ENCODE data around the gene MED15. TPM values are rescaled to one million over a fixed set of nuclear protein-coding genes. Genes with fewer than 3 reads are reported as not detected.

The MED15 gene
- polyA plus RNA-seq, 2 of the 4 experiments (the other 2 are of a cell fraction) = 10.7 to 29.7 TPM

DNA sequence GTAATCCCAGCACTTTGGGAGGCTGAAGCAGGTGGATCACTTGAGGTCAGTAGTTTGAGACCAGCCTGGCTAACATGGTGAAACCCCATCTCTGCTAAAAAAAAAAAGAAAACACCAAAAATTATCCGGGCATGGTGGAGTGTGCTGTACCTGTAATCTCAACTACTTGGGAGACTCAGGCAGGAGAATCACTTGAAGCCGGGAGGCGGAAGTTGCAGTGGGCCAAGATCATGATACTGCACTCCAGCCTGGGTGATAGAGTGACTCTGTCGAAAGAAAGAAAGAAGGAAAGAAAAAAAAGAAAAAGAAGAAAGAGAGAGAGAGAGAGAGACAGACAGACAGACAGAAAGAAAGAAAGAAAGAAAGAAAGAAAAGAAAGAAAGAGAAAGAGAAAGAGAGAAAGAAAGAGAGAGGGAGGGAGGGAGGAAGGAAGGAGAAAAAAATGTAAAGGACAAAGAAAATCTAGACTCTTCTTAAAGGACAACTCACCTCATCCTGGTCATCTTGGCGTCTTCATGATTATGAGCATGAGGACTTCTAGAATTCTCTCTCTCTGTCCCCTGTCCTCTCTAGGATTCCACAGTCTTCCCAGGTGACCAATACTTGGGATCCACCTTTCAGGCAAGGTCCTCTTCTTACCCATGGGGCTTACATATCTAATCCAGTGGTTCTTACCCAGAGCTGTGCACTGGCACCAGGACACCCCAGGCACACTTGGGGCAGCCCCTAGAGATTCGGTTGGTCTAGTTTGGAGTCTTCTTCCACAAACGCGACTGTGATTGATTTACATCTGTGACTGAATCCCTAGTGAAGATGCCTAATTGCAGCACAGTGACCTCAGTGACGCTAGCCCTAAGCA lies 120.9 kb downstream of the MED15 start:
- FAIRE-seq (no peak), ATAC-seq (no peak), DNase-seq (ENCODE audit: low read depth in 1 of 2, low spot score in 1 of 2) (no peak)
- H3K27ac ChIP-seq = no peak overlapping the region
- TF ChIP-seq MAZ (IDR thresholded peaks at IDR 0.05; ENCODE audit: borderline replicate concordance, low read depth, low read length) (no peak), CBX2 (IDR thresholded peaks at IDR 0.05; ENCODE audit: borderline replicate concordance, low read depth) (no peak), EHMT2 (IDR thresholded peaks at IDR 0.05; ENCODE audit: low read depth) (no peak), RCOR1 (IDR thresholded peaks at IDR 0.05; ENCODE audit: low read depth, low read length) (no peak), HEYL (CRISPR knock-in tag; IDR thresholded peaks at IDR 0.05) (no peak), GATA3 (IDR thresholded peaks at IDR 0.05; ENCODE audit: borderline replicate concordance) (no peak)
- TF ChIP-seq, protein P1, sequence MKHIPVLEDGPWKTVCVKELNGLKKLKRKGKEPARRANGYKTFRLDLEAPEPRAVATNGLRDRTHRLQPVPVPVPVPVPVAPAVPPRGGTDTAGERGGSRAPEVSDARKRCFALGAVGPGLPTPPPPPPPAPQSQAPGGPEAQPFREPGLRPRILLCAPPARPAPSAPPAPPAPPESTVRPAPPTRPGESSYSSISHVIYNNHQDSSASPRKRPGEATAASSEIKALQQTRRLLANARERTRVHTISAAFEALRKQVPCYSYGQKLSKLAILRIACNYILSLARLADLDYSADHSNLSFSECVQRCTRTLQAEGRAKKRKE (CRISPR knock-in tag; IDR thresholded peaks at IDR 0.05; ENCODE audit: low read depth) = no peak
- TF ChIP-seq, protein P2, sequence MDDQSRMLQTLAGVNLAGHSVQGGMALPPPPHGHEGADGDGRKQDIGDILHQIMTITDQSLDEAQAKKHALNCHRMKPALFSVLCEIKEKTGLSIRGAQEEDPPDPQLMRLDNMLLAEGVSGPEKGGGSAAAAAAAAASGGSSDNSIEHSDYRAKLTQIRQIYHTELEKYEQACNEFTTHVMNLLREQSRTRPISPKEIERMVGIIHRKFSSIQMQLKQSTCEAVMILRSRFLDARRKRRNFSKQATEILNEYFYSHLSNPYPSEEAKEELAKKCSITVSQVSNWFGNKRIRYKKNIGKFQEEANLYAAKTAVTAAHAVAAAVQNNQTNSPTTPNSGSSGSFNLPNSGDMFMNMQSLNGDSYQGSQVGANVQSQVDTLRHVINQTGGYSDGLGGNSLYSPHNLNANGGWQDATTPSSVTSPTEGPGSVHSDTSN (IDR thresholded peaks at IDR 0.05) = no peak
- no peaks in the 10 kb centered on the region for H3K4me1 ChIP-seq
- ChIA-PET POLR2A (no interaction called here), CTCF (interaction anchor here (2.5 kb wide), 1 partner anchor 22 kb away, joined by 7 read pairs; no protein-coding TSS in a partner anchor)
- 56% methylated on average over 6 of the region's 9 CpGs for WGBS (ENCODE audit: missing lambda C conversion rate)
- no peak overlapping the region for H3K4me2 ChIP-seq
- no peak overlapping the region for H3K4me3 ChIP-seq
- no peaks in the 10 kb centered on the region for H3K9me3 ChIP-seq

DNA sequence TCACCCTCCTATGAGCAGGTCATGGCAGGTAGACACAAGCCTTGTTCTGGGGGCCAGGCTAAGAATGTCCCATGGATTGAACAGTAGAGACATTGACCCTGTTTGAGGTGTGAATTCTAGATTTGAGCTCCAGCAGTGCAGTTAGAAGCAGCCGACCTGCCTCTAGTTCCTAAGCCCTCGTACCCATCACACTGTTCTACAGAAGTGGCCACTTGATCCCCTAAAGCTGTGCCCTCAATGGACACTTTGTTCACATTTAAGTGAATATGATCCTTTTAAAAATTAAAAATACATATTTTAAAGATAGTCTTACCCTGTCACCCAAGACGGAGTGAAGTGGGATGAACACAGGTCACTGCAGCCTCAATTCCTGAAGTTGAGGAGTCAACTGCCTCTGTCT lies 122.0 kb downstream of the MED15 start:
- no peak overlapping the region for H3K27ac ChIP-seq
- ATAC-seq = no peak
- no peaks in the 10 kb centered on the region for H3K4me1 ChIP-seq
- TF ChIP-seq BHLHE40 (IDR thresholded peaks at IDR 0.05; ENCODE audit: low read depth, low read length) (no peak), EHMT2 (IDR thresholded peaks at IDR 0.05; ENCODE audit: low read depth) (no peak), ESRRA (IDR thresholded peaks at IDR 0.05; ENCODE audit: borderline replicate concordance, low read length) (no peak), KDM1A (IDR thresholded peaks at IDR 0.05; ENCODE audit: low read depth) (no peak), CBX8 (IDR thresholded peaks at IDR 0.05) (no peak), ZNF302 (CRISPR knock-in tag; IDR thresholded peaks at IDR 0.05) (no peak), ZFP36 (IDR thresholded peaks at IDR 0.05; ENCODE audit: borderline replicate concordance, partially characterized antibody) (no peak)
- TF ChIP-seq, protein P3, sequence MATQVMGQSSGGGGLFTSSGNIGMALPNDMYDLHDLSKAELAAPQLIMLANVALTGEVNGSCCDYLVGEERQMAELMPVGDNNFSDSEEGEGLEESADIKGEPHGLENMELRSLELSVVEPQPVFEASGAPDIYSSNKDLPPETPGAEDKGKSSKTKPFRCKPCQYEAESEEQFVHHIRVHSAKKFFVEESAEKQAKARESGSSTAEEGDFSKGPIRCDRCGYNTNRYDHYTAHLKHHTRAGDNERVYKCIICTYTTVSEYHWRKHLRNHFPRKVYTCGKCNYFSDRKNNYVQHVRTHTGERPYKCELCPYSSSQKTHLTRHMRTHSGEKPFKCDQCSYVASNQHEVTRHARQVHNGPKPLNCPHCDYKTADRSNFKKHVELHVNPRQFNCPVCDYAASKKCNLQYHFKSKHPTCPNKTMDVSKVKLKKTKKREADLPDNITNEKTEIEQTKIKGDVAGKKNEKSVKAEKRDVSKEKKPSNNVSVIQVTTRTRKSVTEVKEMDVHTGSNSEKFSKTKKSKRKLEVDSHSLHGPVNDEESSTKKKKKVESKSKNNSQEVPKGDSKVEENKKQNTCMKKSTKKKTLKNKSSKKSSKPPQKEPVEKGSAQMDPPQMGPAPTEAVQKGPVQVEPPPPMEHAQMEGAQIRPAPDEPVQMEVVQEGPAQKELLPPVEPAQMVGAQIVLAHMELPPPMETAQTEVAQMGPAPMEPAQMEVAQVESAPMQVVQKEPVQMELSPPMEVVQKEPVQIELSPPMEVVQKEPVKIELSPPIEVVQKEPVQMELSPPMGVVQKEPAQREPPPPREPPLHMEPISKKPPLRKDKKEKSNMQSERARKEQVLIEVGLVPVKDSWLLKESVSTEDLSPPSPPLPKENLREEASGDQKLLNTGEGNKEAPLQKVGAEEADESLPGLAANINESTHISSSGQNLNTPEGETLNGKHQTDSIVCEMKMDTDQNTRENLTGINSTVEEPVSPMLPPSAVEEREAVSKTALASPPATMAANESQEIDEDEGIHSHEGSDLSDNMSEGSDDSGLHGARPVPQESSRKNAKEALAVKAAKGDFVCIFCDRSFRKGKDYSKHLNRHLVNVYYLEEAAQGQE (IDR thresholded peaks at IDR 0.05) = no peak
- TF ChIP-seq, protein P4, sequence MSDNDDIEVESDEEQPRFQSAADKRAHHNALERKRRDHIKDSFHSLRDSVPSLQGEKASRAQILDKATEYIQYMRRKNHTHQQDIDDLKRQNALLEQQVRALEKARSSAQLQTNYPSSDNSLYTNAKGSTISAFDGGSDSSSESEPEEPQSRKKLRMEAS (IDR thresholded peaks at IDR 0.05) = no peak
- TF ChIP-seq, protein P1 (CRISPR knock-in tag; IDR thresholded peaks at IDR 0.05; ENCODE audit: low read depth) = no peak
- TF ChIP-seq, protein P5, sequence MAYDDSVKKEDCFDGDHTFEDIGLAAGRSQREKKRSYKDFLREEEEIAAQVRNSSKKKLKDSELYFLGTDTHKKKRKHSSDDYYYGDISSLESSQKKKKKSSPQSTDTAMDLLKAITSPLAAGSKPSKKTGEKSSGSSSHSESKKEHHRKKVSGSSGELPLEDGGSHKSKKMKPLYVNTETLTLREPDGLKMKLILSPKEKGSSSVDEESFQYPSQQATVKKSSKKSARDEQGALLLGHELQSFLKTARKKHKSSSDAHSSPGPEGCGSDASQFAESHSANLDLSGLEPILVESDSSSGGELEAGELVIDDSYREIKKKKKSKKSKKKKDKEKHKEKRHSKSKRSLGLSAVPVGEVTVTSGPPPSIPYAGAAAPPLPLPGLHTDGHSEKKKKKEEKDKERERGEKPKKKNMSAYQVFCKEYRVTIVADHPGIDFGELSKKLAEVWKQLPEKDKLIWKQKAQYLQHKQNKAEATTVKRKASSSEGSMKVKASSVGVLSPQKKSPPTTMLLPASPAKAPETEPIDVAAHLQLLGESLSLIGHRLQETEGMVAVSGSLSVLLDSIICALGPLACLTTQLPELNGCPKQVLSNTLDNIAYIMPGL (CRISPR knock-in tag; IDR thresholded peaks at IDR 0.05; ENCODE audit: borderline replicate concordance) = no peak
- DNase-seq (ENCODE audit: low read depth in 1 of 2, low spot score in 1 of 2) = no peak
- H3K9me3 ChIP-seq = no peaks in the 10 kb centered on the region
- 60% methylated on average over 3 of the region's 3 CpGs for WGBS (ENCODE audit: missing lambda C conversion rate)
- no peak overlapping the region for H3K4me3 ChIP-seq
- H3K4me2 ChIP-seq = no peak overlapping the region
- ChIA-PET POLR2A (no interaction called here), CTCF (no interaction called here)
- FAIRE-seq = no peak

Data from A549 (cell line).